MM.1S (cell line): ENCODE results near the gene EN2.

Experiments
- DNase-seq: peaks from one replicate; pipeline ENCODE4 v3.0.0-alpha.2; 2015
- H2AFZ ChIP-seq: fragments of 300-600 bp; sonication (generic); 2 replicates; pipeline ENCODE4 v1.6.0; 2016; ENCODE audit warnings: antibody characterized with exemption, low read length
- H3F3A ChIP-seq: fragments of 300-600 bp; sonication (generic); 2 replicates; pipeline ENCODE4 v1.6.1; 2016; ENCODE audit warnings: mild to moderate bottlenecking, antibody characterized with exemption, low read length, moderate library complexity, mixed read lengths; ENCODE audit not compliant: insufficient read depth
- H3K27ac ChIP-seq: fragments of 300-600 bp; sonication (generic); 2 replicates; pipeline ENCODE4 v1.5.1; 2016; ENCODE audit warnings: mild to moderate bottlenecking, low read length
- H3K27me3 ChIP-seq: fragments of 300-600 bp; sonication (generic); replicated peaks from 2 replicates; pipeline ENCODE4 v1.6.0; 2016; ENCODE audit warnings: low read length; ENCODE audit not compliant: insufficient read depth
- H3K36me3 ChIP-seq: fragments of 300-600 bp; sonication (generic); replicated peaks from 2 replicates; pipeline ENCODE4 v1.6.1; 2016; ENCODE audit warnings: mild to moderate bottlenecking, low read length, mixed read lengths; ENCODE audit not compliant: insufficient read depth
- H3K4me1 ChIP-seq: fragments of 300-600 bp; sonication (generic); 2 replicates; pipeline ENCODE4 v1.6.1; 2016; ENCODE audit warnings: low read length, mixed read lengths
- H3K4me2 ChIP-seq: fragments of 300-600 bp; sonication (generic); 2 replicates; pipeline ENCODE4 v1.6.0; 2016; ENCODE audit warnings: low read depth, low read length
- H3K4me3 ChIP-seq: fragments of 300-600 bp; sonication (generic); 2 replicates; pipeline ENCODE4 v1.5.1; 2016; ENCODE audit warnings: low read length, mixed read lengths
- H3K79me2 ChIP-seq: fragments of 300-600 bp; sonication (generic); 2 replicates; pipeline ENCODE4 v1.6.1; 2016; ENCODE audit warnings: mixed run types, low read length, mixed read lengths
- H3K9ac ChIP-seq: fragments of 300-600 bp; sonication (generic); 2 replicates; pipeline ENCODE4 v1.6.1; 2016; ENCODE audit warnings: low read length, mixed read lengths
- H3K9me2 ChIP-seq: fragments of 300-600 bp; sonication (generic); replicated peaks from 2 replicates; pipeline ENCODE4 v1.6.1; 2016; ENCODE audit warnings: mild to moderate bottlenecking, low read length, mixed read lengths; ENCODE audit not compliant: insufficient read depth
- H3K9me3 ChIP-seq: fragments of 300-600 bp; sonication (generic); replicated peaks from 2 replicates; pipeline ENCODE4 v1.6.1; 2016; ENCODE audit warnings: mild to moderate bottlenecking, low read length, mixed read lengths; ENCODE audit not compliant: insufficient read depth
- H4K20me1 ChIP-seq: fragments of 300-600 bp; sonication (generic); 2 replicates; pipeline ENCODE4 v1.6.1; 2016; ENCODE audit warnings: mild to moderate bottlenecking, low read length, moderate library complexity, mixed read lengths; ENCODE audit not compliant: insufficient read depth
- EZH2 ChIP-seq: fragments of 300-600 bp; sonication (generic); optimal IDR thresholded peaks from 2 replicates; pipeline ENCODE3; 2017; ENCODE audit warnings: low read depth, mild to moderate bottlenecking, antibody characterized with exemption, low read length, mixed read lengths
- EZH2phosphoT487 ChIP-seq: fragments of 300-600 bp; sonication (generic); IDR thresholded peaks from 2 replicates; pipeline ENCODE4 v1.6.1; 2018; ENCODE audit warnings: antibody characterized with exemption, low read length
- TF ChIP-seq, protein P1 (sequence below): fragments of 300-600 bp; sonication (generic); IDR thresholded peaks from 2 replicates; pipeline ENCODE4 v1.5.1; 2016; ENCODE audit warnings: antibody characterized with exemption, low read length, mixed read lengths

Gene EN2

GRCh38 chr7:155427411-155428038 lies 30.4 kb upstream of the EN2 start:
- Histone ChIP-seq H3K27me3 (peaks cover 93% of the 10 kb centered on the region), H3F3A (no peaks in the 10 kb centered on the region), H3K4me2 (no peak overlapping the region), H4K20me1 (no peaks in the 10 kb centered on the region), H3K79me2 (no peaks in the 10 kb centered on the region), H3K27ac (no peak overlapping the region), H3K9me3 (no peaks in the 10 kb centered on the region), H3K36me3 (no peaks in the 10 kb centered on the region), H2AFZ (no peak overlapping the region), H3K9ac (no peak overlapping the region), H3K4me1 (no peaks in the 10 kb centered on the region), H3K4me3 (no peak overlapping the region), H3K9me2 (no peaks in the 10 kb centered on the region)
- TF ChIP-seq EZH2phosphoT487 (no peak), EZH2 (no peak)
- TF ChIP-seq, protein P1, sequence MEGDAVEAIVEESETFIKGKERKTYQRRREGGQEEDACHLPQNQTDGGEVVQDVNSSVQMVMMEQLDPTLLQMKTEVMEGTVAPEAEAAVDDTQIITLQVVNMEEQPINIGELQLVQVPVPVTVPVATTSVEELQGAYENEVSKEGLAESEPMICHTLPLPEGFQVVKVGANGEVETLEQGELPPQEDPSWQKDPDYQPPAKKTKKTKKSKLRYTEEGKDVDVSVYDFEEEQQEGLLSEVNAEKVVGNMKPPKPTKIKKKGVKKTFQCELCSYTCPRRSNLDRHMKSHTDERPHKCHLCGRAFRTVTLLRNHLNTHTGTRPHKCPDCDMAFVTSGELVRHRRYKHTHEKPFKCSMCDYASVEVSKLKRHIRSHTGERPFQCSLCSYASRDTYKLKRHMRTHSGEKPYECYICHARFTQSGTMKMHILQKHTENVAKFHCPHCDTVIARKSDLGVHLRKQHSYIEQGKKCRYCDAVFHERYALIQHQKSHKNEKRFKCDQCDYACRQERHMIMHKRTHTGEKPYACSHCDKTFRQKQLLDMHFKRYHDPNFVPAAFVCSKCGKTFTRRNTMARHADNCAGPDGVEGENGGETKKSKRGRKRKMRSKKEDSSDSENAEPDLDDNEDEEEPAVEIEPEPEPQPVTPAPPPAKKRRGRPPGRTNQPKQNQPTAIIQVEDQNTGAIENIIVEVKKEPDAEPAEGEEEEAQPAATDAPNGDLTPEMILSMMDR = no peak
- DNase-seq = no peak

- TF ChIP-seq, protein P1 = no peak
- TF ChIP-seq EZH2 = no peak
- no peak for TF ChIP-seq EZH2phosphoT487
- H3K4me3 ChIP-seq = no peak overlapping the region
- H3K27ac ChIP-seq = no peak overlapping the region
- DNase-seq = no peak
- H3K9ac ChIP-seq = no peak overlapping the region
- H3K27me3 ChIP-seq = peaks cover 94% of the 10 kb centered on the region
- no peaks in the 10 kb centered on the region for H3K36me3 ChIP-seq
- H3K4me1 ChIP-seq = no peaks in the 10 kb centered on the region
- no peaks in the 10 kb centered on the region for H3K9me2 ChIP-seq
- H3F3A ChIP-seq = no peaks in the 10 kb centered on the region
- H2AFZ ChIP-seq = no peak overlapping the region
- no peaks in the 10 kb centered on the region for H3K79me2 ChIP-seq
- no peaks in the 10 kb centered on the region for H3K9me3 ChIP-seq
- no peak overlapping the region for H3K4me2 ChIP-seq
- no peaks in the 10 kb centered on the region for H4K20me1 ChIP-seq
Observed at GRCh38 chr7:155428171-155428834, 29.6 kb upstream of the EN2 start.

- Histone ChIP-seq H3K27ac (no peak overlapping the region), H3K9me2 (no peaks in the 10 kb centered on the region), H3K27me3 (peaks cover 85% of the 10 kb centered on the region), H3K36me3 (no peaks in the 10 kb centered on the region), H2AFZ (no peak overlapping the region), H3K9me3 (no peaks in the 10 kb centered on the region), H3K9ac (no peak overlapping the region), H3K4me3 (no peak overlapping the region), H3K4me1 (no peaks in the 10 kb centered on the region), H3K79me2 (no peaks in the 10 kb centered on the region), H4K20me1 (no peaks in the 10 kb centered on the region), H3K4me2 (no peak overlapping the region), H3F3A (no peaks in the 10 kb centered on the region)
- TF ChIP-seq, protein P1 = no peak
- TF ChIP-seq EZH2 (no peak), EZH2phosphoT487 (no peak)
- DNase-seq = no peak
Observed at GRCh38 chr7:155429651-155430050, 28.3 kb upstream of the EN2 start.
